ENCODE results near the gene OR51V1.

DNA sequence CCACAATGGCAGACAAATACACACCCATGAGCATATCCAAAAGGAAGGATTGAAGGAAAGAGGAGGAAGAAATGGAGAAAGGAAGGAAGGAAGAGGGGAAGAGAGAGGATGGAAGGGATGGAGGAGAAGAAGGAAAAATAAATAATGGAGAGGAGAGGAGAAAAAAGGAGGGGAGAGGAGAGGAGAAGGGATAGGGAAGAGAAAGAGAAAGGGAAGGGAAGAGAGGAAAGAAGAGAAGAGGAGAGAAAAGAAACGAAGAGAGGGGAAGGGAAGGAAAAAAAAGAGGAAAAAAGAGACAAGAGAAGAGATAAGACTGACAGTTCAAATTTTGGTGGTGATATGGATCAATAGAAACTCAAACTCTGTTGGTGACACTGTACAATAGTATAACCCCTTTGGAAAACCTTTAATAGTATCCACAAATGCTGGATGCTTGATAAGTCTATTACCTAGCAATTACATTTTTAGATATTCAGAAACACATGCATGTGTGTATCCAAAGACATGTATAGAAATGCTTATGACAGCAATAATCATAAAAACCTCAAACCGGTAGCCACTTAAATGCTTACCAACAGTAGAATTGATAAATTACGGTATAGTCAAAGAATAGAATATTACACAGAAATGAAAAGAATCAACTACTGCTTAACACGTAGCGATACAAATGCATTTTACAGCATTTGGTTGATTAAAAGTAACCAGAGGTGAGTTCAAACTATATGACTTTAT lies 35.0 kb upstream of the OR51V1 start:
- TF ChIP-seq RAD21 (IDR thresholded peaks at IDR 0.05; ENCODE audit: low read length): no peak
- TF ChIP-seq POLR2A (IDR thresholded peaks at IDR 0.05; ENCODE audit: low read depth, low read length): no peak
- TF ChIP-seq CHD1 (IDR thresholded peaks at IDR 0.05; ENCODE audit: low read depth, low read length): no peak
- TF ChIP-seq, protein P1, sequence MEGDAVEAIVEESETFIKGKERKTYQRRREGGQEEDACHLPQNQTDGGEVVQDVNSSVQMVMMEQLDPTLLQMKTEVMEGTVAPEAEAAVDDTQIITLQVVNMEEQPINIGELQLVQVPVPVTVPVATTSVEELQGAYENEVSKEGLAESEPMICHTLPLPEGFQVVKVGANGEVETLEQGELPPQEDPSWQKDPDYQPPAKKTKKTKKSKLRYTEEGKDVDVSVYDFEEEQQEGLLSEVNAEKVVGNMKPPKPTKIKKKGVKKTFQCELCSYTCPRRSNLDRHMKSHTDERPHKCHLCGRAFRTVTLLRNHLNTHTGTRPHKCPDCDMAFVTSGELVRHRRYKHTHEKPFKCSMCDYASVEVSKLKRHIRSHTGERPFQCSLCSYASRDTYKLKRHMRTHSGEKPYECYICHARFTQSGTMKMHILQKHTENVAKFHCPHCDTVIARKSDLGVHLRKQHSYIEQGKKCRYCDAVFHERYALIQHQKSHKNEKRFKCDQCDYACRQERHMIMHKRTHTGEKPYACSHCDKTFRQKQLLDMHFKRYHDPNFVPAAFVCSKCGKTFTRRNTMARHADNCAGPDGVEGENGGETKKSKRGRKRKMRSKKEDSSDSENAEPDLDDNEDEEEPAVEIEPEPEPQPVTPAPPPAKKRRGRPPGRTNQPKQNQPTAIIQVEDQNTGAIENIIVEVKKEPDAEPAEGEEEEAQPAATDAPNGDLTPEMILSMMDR (conservative IDR thresholded peaks at IDR 0.05; ENCODE audit: low read depth, low read length): no peak
- TF ChIP-seq RFX5 (IDR thresholded peaks at IDR 0.05; ENCODE audit: low read depth, low read length): no peak
- no peak for TF ChIP-seq CEBPB (IDR thresholded peaks at IDR 0.05; ENCODE audit: low read depth, low read length)
- TF ChIP-seq, protein P2, sequence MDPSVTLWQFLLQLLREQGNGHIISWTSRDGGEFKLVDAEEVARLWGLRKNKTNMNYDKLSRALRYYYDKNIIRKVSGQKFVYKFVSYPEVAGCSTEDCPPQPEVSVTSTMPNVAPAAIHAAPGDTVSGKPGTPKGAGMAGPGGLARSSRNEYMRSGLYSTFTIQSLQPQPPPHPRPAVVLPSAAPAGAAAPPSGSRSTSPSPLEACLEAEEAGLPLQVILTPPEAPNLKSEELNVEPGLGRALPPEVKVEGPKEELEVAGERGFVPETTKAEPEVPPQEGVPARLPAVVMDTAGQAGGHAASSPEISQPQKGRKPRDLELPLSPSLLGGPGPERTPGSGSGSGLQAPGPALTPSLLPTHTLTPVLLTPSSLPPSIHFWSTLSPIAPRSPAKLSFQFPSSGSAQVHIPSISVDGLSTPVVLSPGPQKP (IDR thresholded peaks at IDR 0.05; ENCODE audit: borderline replicate concordance, low read depth, low read length): no peak
- no peak for TF ChIP-seq BHLHE40 (IDR thresholded peaks at IDR 0.05; ENCODE audit: low read depth, low read length)
- peak; percentile 61; the same call in 1 of the 2 replicates for TF ChIP-seq MAFK (IDR thresholded peaks at IDR 0.05; ENCODE audit: low read depth, low read length)
- TF ChIP-seq NFE2L2 (IDR thresholded peaks at IDR 0.05; ENCODE audit: low read depth, low read length): no peak
- TF ChIP-seq SMC3 (IDR thresholded peaks at IDR 0.05; ENCODE audit: low read depth, low read length): no peak
- TF ChIP-seq, protein P3, sequence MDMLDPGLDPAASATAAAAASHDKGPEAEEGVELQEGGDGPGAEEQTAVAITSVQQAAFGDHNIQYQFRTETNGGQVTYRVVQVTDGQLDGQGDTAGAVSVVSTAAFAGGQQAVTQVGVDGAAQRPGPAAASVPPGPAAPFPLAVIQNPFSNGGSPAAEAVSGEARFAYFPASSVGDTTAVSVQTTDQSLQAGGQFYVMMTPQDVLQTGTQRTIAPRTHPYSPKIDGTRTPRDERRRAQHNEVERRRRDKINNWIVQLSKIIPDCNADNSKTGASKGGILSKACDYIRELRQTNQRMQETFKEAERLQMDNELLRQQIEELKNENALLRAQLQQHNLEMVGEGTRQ (IDR thresholded peaks at IDR 0.05; ENCODE audit: low read depth, low read length): no peak
- TF ChIP-seq MXI1 (IDR thresholded peaks at IDR 0.05; ENCODE audit: borderline replicate concordance, low read depth, low read length): no peak
- TF ChIP-seq MAZ (IDR thresholded peaks at IDR 0.05; ENCODE audit: borderline replicate concordance, low read depth, low read length): no peak

Data from IMR-90 (cell line).